NCI-H1105 (cell line): ENCODE data around the gene USP48.
A peak's percentile ranks its signal among the peaks of the same experiment; 100 is the strongest.

Source experiments
- DNase-seq: peaks from one replicate; lab custom pipeline; 2025; lab: John Stamatoyannopoulos, UW

The USP48 gene

GRCh38 chr1:21666576-21667320 lies 116.2 kb downstream of the USP48 start:
- DNase-seq = no peak

GRCh38 chr1:21665711-21666575 lies 117.0 kb downstream of the USP48 start:
- DNase-seq = no peak

GRCh38 chr1:21664806-21665588 lies 118.0 kb downstream of the USP48 start:
- no peak for DNase-seq

- DNase-seq = no peak
Measured at GRCh38 chr1:21663951-21664805, 118.8 kb downstream of the USP48 start.

- no peak for DNase-seq
Measured at GRCh38 chr1:21663248-21663950, 119.5 kb downstream of the USP48 start.

- no peak for DNase-seq
Measured at GRCh38 chr1:21662426-21663247, 120.3 kb downstream of the USP48 start.

GRCh38 chr1:21661886-21662285 lies 121.1 kb downstream of the USP48 start:
- no peak for DNase-seq

GRCh38 chr1:21659924-21660326 lies 123.0 kb downstream of the USP48 start:
- no peak for DNase-seq

- peak; percentile 56 for DNase-seq
Measured at GRCh38 chr1:21659099-21659923, 123.6 kb downstream of the USP48 start.

- DNase-seq = no peak
Measured at GRCh38 chr1:21657456-21658190, 125.3 kb downstream of the USP48 start.

- DNase-seq = no peak
Measured at GRCh38 chr1:21655748-21656147, 127.2 kb downstream of the USP48 start.

GRCh38 chr1:21655259-21655658 lies 127.7 kb downstream of the USP48 start:
- DNase-seq = no peak

GRCh38 chr1:21654209-21654608 lies 128.7 kb downstream of the USP48 start:
- DNase-seq = no peak

GRCh38 chr1:21653744-21654100 lies 129.2 kb downstream of the USP48 start:
- DNase-seq = no peak

- no peak for DNase-seq
Measured at GRCh38 chr1:21652937-21653743, 129.8 kb downstream of the USP48 start.

- no peak for DNase-seq
Measured at GRCh38 chr1:21652101-21652936, 130.6 kb downstream of the USP48 start.
